Measurements from ENCODE around the gene ANKRD40CL.

ANKRD40CL gene

DNA sequence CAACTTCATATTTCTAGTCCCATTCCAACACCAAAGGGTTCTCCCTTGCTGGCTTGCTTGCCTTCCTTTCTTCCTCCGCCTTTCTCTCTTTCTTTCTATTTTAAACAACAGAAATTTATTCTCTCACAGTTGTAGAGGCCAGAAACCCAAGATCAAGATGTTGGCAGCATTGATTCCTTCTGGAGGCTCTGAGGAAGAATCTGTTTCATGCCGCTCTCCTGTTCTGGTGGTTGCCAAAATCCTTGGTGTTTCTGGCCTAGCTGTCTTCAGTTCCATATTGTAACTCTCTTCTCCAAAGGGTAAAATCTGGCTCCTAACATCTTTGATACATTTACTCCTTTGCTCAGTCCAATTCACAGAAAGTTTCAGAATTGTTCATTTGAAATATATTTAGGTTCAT, 3.0 kb upstream of the ANKRD40CL start:
- no peak overlapping the region for H3K4me3 ChIP-seq (ENCODE audit: low read depth, low read length)
- DNase-seq (ENCODE audit: low read depth), result no peak
- TF ChIP-seq, protein P1, sequence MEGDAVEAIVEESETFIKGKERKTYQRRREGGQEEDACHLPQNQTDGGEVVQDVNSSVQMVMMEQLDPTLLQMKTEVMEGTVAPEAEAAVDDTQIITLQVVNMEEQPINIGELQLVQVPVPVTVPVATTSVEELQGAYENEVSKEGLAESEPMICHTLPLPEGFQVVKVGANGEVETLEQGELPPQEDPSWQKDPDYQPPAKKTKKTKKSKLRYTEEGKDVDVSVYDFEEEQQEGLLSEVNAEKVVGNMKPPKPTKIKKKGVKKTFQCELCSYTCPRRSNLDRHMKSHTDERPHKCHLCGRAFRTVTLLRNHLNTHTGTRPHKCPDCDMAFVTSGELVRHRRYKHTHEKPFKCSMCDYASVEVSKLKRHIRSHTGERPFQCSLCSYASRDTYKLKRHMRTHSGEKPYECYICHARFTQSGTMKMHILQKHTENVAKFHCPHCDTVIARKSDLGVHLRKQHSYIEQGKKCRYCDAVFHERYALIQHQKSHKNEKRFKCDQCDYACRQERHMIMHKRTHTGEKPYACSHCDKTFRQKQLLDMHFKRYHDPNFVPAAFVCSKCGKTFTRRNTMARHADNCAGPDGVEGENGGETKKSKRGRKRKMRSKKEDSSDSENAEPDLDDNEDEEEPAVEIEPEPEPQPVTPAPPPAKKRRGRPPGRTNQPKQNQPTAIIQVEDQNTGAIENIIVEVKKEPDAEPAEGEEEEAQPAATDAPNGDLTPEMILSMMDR (conservative IDR thresholded peaks at IDR 0.05; ENCODE audit: low read depth, low read length), result no peak

DNA sequence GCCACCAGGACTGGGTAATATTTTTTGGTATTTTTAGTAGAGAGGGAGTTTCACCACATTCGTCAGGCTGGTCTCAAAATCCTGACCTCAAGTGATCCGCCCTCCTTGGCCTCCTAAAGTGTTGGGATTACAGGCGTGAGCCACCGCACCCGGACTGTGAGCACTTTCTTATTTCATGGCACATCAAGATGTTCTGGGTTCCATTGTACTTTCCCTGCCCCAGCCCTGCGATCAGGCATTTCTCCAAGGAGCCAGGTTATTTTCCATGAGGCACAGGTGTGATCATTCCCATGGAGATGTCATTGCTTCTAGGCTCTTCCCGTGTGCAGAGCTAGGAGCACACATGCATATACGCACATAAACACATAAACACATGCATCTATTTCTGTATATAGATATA, 2.6 kb upstream of the ANKRD40CL start:
- TF ChIP-seq, protein P1 (conservative IDR thresholded peaks at IDR 0.05; ENCODE audit: low read depth, low read length), result no peak
- H3K4me3 ChIP-seq (ENCODE audit: low read depth, low read length), result no peak overlapping the region
- no peak for DNase-seq (ENCODE audit: low read depth)

DNA sequence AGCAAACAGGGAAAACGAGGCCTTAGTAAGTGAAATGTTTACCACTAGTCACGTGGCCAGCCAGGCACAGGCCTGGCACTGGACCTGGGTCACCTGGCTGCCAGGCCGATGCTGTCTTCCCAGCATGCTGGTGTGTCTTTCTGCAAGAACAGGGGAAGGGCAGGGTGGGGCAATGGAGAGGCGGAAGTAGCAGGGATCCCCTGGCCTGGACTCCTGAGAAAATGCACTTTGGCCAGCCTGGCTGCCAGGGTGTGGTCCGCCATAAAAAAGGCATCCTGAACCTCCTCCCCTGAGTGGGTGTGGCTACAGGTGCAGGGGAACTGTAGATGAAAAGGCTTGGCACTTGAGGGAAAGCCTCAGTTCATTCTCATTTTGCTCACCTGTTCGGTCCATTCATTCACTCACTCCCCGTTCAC, 1.0 kb upstream of the ANKRD40CL start:
- TF ChIP-seq, protein P1 (conservative IDR thresholded peaks at IDR 0.05; ENCODE audit: low read depth, low read length), result no peak
- no peak for DNase-seq (ENCODE audit: low read depth)
- no peak overlapping the region for H3K4me3 ChIP-seq (ENCODE audit: low read depth, low read length)

DNA sequence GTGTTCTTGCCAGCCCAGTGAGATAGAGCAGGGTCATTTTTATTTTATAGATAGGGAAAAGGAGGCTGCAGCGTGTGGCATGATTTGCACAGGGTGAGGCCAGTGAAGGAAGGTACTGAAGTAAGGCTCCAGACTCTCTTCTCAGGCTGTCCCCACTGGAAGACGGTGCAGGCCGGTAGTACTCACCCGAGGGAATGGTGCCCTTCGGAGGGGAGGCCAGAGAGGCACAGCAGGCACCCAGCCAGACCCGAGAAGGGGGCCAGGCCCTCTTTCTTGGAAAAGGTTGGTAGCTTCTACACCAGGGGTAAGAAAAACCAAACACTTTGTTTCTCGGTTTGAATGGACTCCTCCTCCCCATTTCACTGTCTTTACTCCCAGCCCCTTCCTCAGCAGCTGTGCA, 288 bp downstream of the ANKRD40CL start:
- TF ChIP-seq, protein P1 (conservative IDR thresholded peaks at IDR 0.05; ENCODE audit: low read depth, low read length), result no peak
- H3K4me3 ChIP-seq (ENCODE audit: low read depth, low read length), result no peak overlapping the region
- DNase-seq (ENCODE audit: low read depth), result no peak

DNA sequence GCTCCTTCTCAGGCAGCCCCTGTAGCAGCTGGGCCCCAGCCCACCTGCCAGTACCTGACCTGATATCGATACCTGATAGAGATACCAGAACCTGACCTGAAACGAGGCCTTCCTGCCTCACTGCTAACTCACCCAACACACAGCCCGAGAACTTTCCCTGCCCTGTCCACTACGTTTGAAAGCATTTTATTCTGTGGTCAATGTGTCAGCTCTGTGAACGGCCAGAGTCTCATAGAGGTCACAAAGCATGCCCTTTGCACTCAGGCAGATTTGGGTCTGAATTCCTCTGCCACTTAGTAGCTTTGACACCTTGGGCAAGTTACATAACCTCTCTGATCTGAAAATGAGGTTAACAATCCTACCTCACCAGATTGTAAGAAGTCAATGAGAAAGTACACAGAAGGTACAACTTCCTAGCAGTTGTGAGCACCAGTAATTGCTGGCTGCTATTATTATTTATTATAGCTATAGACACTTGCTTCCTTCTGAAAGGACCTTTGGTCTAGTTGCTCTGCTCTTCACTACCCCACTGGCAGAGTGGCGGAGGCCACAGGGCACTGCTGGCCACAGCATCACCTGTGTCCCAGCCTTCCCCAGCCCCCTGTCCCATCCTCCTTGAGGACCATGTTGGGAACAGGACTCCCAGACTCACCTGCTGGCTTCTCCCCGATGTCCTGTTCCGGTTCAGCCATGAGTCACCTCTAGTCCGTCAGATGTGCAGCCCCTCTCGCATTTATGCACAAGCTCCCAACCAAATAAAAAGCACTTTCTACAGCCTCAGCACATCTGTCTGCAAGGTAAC, 895 bp downstream of the ANKRD40CL start:
- TF ChIP-seq, protein P1 (conservative IDR thresholded peaks at IDR 0.05; ENCODE audit: low read depth, low read length), result no peak
- H3K4me3 ChIP-seq (ENCODE audit: low read depth, low read length), result no peak overlapping the region
- DNase-seq (ENCODE audit: low read depth), result no peak

DNA sequence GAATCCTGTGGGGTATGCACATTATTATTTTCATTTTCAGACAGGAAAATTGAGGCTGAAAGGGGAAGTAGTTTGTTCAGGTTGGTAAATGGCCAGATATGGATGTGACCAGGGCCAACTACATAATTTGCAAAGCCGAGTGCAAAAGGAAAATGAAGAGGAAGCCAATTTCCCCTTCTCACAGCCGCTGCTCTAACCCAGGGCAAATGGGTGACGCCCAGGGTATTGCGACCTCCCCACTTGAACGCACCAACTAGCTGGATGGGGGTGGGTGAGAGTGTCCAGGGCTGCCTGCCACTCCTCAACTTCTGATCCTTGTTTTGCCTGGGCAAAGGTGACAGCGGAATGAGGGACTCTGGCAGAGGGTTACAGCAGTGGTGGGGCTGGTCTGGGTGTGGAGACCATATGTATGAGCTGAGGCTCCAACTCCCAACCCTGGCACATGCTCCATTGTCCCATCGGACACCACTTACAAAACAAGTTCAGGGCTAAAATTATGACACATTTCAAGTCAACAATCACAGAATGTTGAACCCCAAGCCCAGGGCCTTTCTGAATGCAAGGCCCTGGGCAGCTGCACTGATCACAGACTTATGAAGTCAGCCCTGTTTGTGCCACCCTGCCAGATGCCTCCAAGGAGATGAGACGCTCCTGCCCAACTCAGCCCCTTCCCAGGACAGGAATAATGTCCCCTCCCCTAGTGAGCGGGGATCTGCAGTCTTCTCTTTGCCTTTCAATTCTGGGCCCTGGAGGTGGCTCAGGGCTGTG, 1.7 kb downstream of the ANKRD40CL start:
- no peak overlapping the region for H3K4me3 ChIP-seq (ENCODE audit: low read depth, low read length)
- no peak for DNase-seq (ENCODE audit: low read depth)
- TF ChIP-seq, protein P1 (conservative IDR thresholded peaks at IDR 0.05; ENCODE audit: low read depth, low read length), result no peak

Measured in choroid plexus epithelial cell (primary cell).